Measurements from ENCODE around the gene JMJD7.

Gene JMJD7

GRCh38 chr15:41847206-41847605, 19.3 kb downstream of the JMJD7 start:
- DNase-seq (ENCODE audit: low read depth) = no peak

DNA sequence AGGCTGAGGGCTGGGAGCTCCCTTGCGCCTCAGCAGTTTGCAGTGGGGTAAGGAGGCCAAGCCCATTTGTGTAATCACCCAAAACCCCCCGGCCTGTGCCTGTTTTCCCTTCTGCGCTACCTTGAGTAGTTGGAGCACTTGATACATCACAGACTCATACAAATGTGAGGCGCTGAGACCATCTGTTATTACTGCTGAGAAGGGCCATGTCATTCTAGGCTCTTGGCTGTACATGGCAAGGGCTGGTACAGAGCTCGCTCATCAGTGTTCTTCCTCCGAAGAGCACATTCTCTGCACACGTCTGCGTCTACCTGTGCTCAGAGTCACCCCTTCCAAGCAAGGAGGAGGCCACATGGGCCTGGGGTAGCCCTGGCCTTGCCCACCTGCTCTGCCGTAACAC, 20.1 kb downstream of the JMJD7 start:
- DNase-seq (ENCODE audit: low read depth) = no peak

GRCh38 chr15:41848631-41849030, 20.7 kb downstream of the JMJD7 start:
- peak; percentile 8 for DNase-seq (ENCODE audit: low read depth)

- no peak for DNase-seq (ENCODE audit: low read depth)
Measured at GRCh38 chr15:41849204-41849603, 21.3 kb downstream of the JMJD7 start.

DNA sequence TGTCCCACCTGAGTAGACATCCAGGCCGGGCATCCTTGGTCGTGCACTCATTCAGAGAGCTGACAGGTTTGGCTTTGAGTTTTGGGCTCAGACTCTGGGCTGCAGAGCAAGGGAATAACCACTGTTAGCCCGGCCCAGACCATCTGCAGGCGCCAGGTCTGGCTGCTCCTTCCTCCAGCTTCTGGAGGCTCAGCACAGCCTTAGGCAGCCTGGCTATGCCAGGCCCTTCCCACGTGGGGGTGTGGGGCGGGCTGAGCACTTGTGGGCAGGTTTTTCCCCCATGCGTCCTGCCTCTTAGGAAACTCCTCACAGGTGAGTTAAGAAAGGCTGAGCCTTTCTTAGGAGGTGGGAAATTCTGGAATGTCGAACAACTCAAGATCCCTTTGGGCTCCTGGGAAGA, 22.0 kb downstream of the JMJD7 start:
- DNase-seq (ENCODE audit: low read depth) = no peak

GRCh38 chr15:41850482-41851166, 22.7 kb downstream of the JMJD7 start:
- no peak for DNase-seq (ENCODE audit: low read depth)

DNA sequence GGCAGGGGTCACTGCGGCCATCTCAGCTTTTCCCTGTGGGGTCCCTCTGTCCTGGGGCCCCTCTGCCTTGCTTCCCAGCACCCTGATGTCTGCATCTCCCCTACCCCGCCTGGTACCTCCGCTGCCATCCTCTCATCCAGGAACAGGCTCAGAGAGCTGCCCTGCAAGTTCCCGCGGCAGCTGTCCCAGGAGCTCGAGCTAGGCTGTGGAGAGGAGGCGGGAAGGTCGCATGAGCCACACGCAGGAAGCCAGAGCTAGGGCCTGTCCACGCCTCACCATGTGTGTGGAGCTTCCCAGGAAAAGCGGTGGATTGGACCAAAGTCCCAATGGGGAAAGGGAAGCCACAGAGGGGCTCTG, 23.3 kb downstream of the JMJD7 start:
- no peak for DNase-seq (ENCODE audit: low read depth)

GRCh38 chr15:41851755-41852370, 24.0 kb downstream of the JMJD7 start:
- DNase-seq (ENCODE audit: low read depth) = no peak

GRCh38 chr15:41852736-41853590, 25.1 kb downstream of the JMJD7 start:
- no peak for DNase-seq (ENCODE audit: low read depth)

DNA sequence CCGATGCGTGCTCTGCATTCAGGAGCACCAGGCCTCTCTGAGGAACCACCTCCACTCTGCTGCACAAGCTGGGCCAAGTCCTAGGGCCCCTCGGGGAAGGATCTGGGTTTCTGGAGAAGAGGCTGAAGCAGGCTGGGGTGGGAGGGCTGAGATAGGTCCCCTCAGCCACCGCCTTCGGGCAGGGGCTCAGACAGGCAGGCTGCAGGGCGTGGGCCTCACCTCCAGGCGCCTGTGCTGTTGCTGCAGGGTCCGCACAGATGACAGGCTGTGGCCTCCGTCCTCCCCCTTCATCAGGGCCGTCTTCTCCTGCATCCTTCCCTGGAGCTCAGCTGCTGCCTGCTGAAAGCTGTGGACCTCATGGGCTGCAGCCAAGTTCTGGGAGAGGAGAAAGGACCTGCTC, 25.9 kb downstream of the JMJD7 start:
- DNase-seq (ENCODE audit: low read depth) = no peak

GRCh38 chr15:41854443-41854842, 26.6 kb downstream of the JMJD7 start:
- DNase-seq (ENCODE audit: low read depth) = no peak

- DNase-seq (ENCODE audit: low read depth) = no peak
Measured at GRCh38 chr15:41855261-41855961, 27.5 kb downstream of the JMJD7 start.

- no peak for DNase-seq (ENCODE audit: low read depth)
Measured at GRCh38 chr15:41856262-41856661, 28.4 kb downstream of the JMJD7 start.

DNA sequence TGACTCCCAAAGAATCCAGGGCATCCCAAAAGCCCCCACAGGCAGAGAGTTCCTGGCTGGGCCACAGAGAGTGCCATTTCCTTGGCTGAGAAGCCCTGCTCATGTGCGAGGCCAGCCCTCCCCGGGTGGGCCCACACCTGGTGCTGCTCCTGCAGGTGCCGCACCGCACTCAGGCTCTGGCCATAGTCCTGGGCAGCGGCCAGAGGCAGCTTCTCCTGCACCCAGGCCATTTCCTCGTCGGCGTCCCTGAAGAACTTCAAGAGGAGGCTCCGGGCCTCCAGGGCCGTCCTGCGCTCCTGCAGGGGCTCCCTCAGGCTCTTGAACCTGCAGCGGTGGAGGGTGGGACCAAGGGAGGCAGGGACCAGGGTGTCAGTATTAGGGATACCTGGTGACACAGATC, 28.8 kb downstream of the JMJD7 start:
- no peak for DNase-seq (ENCODE audit: low read depth)

- no peak for DNase-seq (ENCODE audit: low read depth)
Measured at GRCh38 chr15:41857316-41857715, 29.4 kb downstream of the JMJD7 start.

- no peak for DNase-seq (ENCODE audit: low read depth)
Measured at GRCh38 chr15:41858756-41859155, 30.9 kb downstream of the JMJD7 start.

DNA sequence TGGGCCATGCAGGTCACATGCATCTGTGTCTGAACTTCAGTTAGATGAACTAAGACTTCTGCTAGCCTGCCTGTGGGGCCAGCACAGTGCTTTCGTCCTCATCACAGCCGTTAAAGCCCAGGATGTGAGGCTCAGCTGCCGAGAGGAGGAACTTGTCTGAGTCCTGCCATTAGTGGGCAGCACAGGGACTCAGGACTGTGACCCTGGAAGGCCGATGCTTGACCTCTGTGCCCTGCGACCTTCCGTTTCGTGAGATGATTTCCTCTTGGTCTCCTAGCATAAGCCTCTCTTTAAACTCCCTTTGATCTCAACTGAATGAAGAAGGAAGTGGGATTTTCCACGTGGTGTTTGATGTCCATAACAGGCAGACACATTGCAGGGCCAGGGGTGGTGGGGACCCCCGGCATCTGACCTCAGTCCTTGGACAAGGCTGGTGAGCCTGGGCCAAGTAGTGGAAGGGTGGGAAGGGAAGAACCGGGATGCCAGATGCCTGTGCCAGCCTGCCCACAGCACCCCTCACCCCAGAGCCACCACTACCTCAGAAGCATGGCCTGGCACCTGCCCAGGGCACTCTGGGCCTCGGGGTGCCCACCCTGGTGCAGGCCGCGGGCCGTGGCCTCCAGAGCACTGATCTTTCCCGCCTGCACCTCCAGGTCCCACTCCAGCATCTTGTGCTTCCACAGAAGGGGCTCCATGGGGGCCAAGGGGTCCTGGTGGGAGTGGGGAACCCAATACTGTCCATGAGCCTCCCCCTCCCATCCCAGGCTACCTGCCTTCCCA, 32.3 kb downstream of the JMJD7 start:
- DNase-seq (ENCODE audit: low read depth) = no peak

- no peak for DNase-seq (ENCODE audit: low read depth)
Measured at GRCh38 chr15:41861736-41862356, 34.0 kb downstream of the JMJD7 start.

DNA sequence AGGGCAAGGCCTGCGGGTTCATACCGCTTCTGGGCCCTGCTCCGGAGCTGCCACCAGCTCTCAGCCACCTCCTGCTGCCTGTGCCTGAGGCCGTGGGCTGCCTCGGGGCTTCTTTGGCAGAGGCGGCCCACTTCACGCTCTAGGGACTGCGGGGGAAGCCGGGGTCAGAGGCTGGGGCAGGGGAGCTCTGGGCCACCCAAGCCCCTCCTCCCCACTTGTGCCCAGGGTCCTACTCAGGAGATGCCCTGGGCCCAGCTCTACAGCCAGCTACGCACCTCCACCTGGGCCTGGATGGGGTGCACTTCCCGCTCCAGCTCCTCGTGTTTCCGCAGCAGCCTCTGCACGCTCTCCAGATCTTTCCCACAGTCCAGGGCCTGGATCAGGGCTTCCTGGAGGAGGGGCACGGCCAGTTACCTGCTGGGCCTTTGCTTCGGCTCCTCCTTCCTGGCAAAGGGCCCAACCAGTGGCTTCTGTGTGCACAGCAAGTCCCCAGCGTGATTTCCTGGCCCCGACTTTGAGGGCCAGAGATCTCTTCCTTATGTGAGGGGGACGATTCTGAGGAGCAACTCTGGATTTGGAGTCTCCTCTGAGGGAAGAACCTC, 34.7 kb downstream of the JMJD7 start:
- no peak for DNase-seq (ENCODE audit: low read depth)

- no peak for DNase-seq (ENCODE audit: low read depth)
Measured at GRCh38 chr15:41865490-41866055, 37.7 kb downstream of the JMJD7 start.

Measured in stimulated activated CD8-positive, alpha-beta memory T cell treated with anti-CD3 and anti-CD28 coated beads, Interleukin-7, amount 100 ng/mL, for 24 hours (primary cell).